Left ventricle myocardium inferior (tissue), 1 donor: ENCODE data around the gene NR2C2. TPM values are rescaled to one million over a fixed set of nuclear protein-coding genes. Genes with fewer than 3 reads are reported as not detected.
"Not testable (repeated sequence)": the region's sequence is repeated elsewhere in the genome, so short reads cannot be mapped to it uniquely, and the experiment has no call there.

Experiments
- DNase-seq: peaks from one replicate; pipeline ENCODE4 v3.0.0-alpha.2; 2020
- H3K27ac ChIP-seq: fragments of 200-600 bp; replicated peaks from 2 replicates; pipeline ENCODE4 v1.8.0; 2021
- H3K27me3 ChIP-seq: fragments of 200-600 bp; 2 replicates; pipeline ENCODE4 v1.8.0; 2021; ENCODE audit warnings: low read depth
- H3K36me3 ChIP-seq: fragments of 200-600 bp; 2 replicates; pipeline ENCODE4 v1.8.0; 2021
- H3K4me1 ChIP-seq: fragments of 200-600 bp; 2 replicates; pipeline ENCODE4 v1.8.0; 2021
- H3K4me3 ChIP-seq: fragments of 200-600 bp; 2 replicates; pipeline ENCODE4 v1.8.0; 2021; ENCODE audit warnings: mild to moderate bottlenecking, moderate library complexity
- H3K9me3 ChIP-seq: fragments of 200-600 bp; replicated peaks from 2 replicates; pipeline ENCODE4 v1.8.0; 2021
- intact Hi-C: fragments of 100-400 bp; cut with micrococcal nuclease; formaldehyde crosslinking; loops from one replicate; pipeline ENCODE4 v1.11.0; 2022
- total RNA-seq: library from RNA; stranded (reverse); fragmentation: NEBNext Ultra II Directional; extraction: Animal tissue kit (Norgen Biotek cat#: 25700); gene quantifications from one replicate; pipeline ENCODE4 v1.2.1, GENCODE V29; 2021
- TF ChIP-seq, protein P1 (sequence below): fragments of 200-600 bp; IDR thresholded peaks from 2 replicates; pipeline ENCODE4 v1.8.0; 2021; ENCODE audit warnings: antibody characterized with exemption, mild to moderate bottlenecking, borderline replicate concordance
- donor health status: DM: no; HTN: yes; CAD: no; lungs with severe emphysema.

The NR2C2 gene
- total RNA-seq, 1 donor from 2014 or later, result 27.4 TPM

DNA sequence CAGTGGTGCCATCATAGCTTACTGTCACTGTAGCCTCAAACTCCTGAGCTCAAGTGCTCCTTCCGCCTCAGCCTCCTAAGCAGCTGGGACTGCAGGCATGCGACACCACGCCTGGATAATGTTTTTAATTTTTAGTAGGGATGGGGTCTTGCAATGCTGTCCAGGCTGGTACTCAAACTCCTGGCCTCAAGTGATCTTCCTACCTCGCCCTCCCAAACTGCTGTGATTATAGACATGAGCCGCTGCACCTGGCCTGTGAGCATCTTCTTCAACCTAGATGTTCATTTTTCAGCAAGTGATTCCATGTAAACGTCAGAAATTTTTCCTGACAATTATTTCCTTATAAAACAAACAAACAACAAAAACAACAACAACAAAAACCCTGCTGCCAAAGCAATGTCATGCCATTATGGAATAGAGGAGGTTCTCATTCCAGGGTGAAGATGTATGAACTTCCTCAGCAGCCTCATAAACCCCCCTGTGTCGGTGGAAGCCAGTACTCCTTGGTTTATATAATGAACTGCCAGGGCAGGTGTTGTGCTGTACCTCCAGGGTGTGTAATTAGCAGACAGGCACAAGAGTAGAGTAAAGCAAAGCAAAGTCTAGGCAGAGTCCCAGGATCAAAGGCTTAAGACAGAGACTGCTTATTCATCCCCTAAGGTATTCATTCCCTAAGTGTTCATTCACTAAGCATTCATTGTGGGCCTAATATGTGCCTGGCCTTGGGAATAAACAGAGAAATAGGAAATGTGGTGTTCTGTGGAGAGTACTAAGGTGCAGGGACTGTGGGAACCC, 44.6 kb downstream of the NR2C2 start:
- H3K4me1 ChIP-seq, result peaks cover 63% of the 10 kb centered on the region
- H3K36me3 ChIP-seq, result no peaks in the 10 kb centered on the region
- peak overlapping the region; percentile 82 for H3K27ac ChIP-seq
- TF ChIP-seq, protein P1, sequence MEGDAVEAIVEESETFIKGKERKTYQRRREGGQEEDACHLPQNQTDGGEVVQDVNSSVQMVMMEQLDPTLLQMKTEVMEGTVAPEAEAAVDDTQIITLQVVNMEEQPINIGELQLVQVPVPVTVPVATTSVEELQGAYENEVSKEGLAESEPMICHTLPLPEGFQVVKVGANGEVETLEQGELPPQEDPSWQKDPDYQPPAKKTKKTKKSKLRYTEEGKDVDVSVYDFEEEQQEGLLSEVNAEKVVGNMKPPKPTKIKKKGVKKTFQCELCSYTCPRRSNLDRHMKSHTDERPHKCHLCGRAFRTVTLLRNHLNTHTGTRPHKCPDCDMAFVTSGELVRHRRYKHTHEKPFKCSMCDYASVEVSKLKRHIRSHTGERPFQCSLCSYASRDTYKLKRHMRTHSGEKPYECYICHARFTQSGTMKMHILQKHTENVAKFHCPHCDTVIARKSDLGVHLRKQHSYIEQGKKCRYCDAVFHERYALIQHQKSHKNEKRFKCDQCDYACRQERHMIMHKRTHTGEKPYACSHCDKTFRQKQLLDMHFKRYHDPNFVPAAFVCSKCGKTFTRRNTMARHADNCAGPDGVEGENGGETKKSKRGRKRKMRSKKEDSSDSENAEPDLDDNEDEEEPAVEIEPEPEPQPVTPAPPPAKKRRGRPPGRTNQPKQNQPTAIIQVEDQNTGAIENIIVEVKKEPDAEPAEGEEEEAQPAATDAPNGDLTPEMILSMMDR, result no peak
- H3K4me3 ChIP-seq, result no peak overlapping the region
- H3K27me3 ChIP-seq, result no peaks in the 10 kb centered on the region
- DNase-seq, result no peak
- intact Hi-C loops, result no loop called here
- H3K9me3 ChIP-seq, result no peaks in the 10 kb centered on the region

DNA sequence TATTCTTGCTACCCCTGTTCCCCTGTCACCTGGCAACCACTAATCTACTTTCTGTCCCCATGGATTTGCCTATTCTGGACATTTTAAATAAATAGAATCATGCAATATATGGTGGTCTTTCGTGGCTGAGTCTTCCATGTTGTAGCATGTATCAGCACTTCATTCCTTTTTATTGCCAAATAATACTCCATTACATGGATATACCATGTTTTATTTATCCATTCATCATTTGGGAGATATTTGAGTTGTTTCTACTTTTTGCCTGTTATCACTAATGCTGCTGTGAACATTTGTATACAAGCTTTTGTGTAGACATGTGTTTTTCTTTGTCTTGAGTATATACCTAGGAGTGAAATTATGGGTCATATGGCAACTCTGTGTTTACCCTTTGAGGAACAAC, 50.6 kb downstream of the NR2C2 start:
- Histone ChIP-seq H3K27ac (no peak overlapping the region), H3K9me3 (peaks cover 17% of the 10 kb centered on the region), H3K4me1 (peaks cover 15% of the 10 kb centered on the region), H3K4me3 (no peak overlapping the region), H3K36me3 (no peaks in the 10 kb centered on the region), H3K27me3 (no peaks in the 10 kb centered on the region)
- TF ChIP-seq, protein P1, result no peak
- intact Hi-C loops, result no loop called here
- no peak for DNase-seq

DNA sequence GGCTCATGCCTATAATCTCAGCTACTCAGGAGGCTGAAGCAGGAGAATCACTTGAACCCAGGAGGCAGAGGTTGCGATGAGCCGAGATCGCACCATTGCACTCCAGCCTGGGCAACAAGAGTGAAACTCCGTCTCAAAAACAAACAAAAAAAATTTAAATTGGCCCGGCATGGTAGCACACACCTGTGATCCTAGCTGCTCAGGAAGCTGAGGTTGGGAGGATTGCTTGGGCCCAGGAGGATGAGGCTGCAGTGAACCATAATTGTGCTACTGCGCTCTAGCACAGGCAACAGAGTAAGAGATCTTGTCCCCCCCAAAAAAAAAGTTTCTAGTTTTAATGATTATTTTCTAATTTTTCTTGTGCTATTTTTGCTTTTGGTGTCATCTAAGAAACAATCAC, 51.8 kb downstream of the NR2C2 start:
- Histone ChIP-seq H3K9me3 (peaks cover 17% of the 10 kb centered on the region), H3K4me1 (peaks cover 10% of the 10 kb centered on the region)
- H3K27ac ChIP-seq, H3K36me3 ChIP-seq, intact Hi-C loops, DNase-seq, H3K27me3 ChIP-seq, H3K4me3 ChIP-seq: not testable (repeated sequence)

DNA sequence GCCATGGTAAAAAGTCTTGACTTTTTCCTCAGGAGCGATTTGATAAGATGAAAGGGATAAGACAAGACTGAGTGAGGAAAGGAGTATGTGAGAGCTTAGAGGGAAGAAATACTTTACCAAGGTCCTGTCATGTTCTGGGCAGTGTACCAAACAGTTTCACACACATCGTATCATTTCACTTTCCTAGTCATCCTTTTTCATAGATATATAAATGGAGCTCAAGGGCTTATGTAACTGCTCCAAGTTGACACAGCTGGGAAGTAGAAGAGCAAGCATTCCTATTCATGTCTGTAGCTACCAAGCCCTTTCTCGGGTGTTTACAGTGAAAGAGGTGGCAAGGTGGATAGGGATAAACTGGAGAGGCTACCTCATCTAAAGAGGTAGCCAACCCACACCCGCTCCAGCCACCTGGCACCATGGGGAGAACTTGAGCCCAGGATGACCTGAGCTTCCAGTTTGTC, 60.3 kb downstream of the NR2C2 start:
- Histone ChIP-seq H3K36me3 (peaks cover 46% of the 10 kb centered on the region), H3K27me3 (no peaks in the 10 kb centered on the region), H3K27ac (peak overlapping the region; percentile 50), H3K4me3 (no peak overlapping the region), H3K9me3 (peaks cover 7% of the 10 kb centered on the region), H3K4me1 (peaks cover 17% of the 10 kb centered on the region)
- intact Hi-C loops, result no loop called here
- TF ChIP-seq, protein P1, result no peak
- no peak for DNase-seq

DNA sequence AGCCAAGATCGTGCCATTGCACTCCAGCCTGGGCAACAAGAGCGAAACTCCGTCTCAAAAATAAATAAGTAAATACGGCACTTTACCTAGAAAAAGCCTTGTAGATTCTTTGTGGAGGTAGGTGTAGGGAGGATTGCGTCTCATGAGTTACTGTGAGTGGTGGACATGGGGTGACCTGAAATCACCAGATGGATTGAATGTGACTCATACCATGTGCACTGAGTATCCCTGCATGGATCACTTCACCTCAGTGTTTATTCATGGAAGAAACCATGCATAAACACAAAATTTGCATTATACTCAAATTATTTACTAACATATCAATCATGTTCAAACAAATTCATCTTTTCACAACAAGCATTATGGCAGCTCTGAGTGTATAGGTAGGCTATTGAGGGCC, 61.8 kb downstream of the NR2C2 start:
- peaks cover 50% of the 10 kb centered on the region for H3K36me3 ChIP-seq
- DNase-seq, result no peak
- no peaks in the 10 kb centered on the region for H3K27me3 ChIP-seq
- H3K27ac ChIP-seq, result no peak overlapping the region
- TF ChIP-seq, protein P1, result no peak
- no peak overlapping the region for H3K4me3 ChIP-seq
- peaks cover 17% of the 10 kb centered on the region for H3K4me1 ChIP-seq
- intact Hi-C loops, result no loop called here
- peaks cover 7% of the 10 kb centered on the region for H3K9me3 ChIP-seq

DNA sequence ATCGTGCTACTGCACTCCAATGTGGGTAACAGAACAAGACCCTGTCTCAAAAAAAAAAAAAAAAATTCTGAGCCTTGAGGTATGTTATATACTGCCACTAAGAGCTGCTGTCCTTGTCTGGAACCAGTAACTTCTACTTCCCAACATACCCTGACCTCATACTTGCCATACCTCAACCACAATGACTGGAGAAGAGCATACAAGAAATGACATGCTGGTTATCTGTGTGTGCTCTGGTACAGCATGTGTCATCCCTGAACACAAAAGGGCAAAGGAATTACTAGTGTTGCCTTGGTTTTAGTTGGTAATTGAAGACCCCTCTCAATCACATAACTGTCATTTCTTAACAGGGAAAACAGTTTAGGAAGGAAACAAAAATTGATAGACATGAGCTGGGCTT, 63.3 kb downstream of the NR2C2 start:
- peaks cover 50% of the 10 kb centered on the region for H3K36me3 ChIP-seq

More for the DNA sequence above, 63.3 kb downstream of the NR2C2 start:
- intact Hi-C loops, result no loop called here
- H3K27me3 ChIP-seq, result no peaks in the 10 kb centered on the region
- H3K9me3 ChIP-seq, result no peaks in the 10 kb centered on the region
- DNase-seq, result no peak
- TF ChIP-seq, protein P1, result no peak
- no peak overlapping the region for H3K4me3 ChIP-seq
- no peak overlapping the region for H3K27ac ChIP-seq
- peaks cover 20% of the 10 kb centered on the region for H3K4me1 ChIP-seq
